ENCODE data around the gene ADNP. TPM values are rescaled to one million over a fixed set of nuclear protein-coding genes. Genes with fewer than 3 reads are reported as not detected.

The ADNP gene
- polyA plus RNA-seq, 1 of the 3 experiments (the other 2 are of a cell fraction), result 13.3 TPM

GRCh38 chr20:50876816-50877215 lies 54.4 kb downstream of the ADNP start (continued):
- TF ChIP-seq USF1 (IDR thresholded peaks at IDR 0.05; ENCODE audit: borderline replicate concordance, low read depth) (no peak), SIN3A (IDR thresholded peaks at IDR 0.05; ENCODE audit: borderline replicate concordance, low read depth, low read length) (no peak), FOXM1 (IDR thresholded peaks at IDR 0.05; ENCODE audit: low read depth) (no peak)
- TF ChIP-seq, protein P1, sequence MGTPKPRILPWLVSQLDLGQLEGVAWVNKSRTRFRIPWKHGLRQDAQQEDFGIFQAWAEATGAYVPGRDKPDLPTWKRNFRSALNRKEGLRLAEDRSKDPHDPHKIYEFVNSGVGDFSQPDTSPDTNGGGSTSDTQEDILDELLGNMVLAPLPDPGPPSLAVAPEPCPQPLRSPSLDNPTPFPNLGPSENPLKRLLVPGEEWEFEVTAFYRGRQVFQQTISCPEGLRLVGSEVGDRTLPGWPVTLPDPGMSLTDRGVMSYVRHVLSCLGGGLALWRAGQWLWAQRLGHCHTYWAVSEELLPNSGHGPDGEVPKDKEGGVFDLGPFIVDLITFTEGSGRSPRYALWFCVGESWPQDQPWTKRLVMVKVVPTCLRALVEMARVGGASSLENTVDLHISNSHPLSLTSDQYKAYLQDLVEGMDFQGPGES (IDR thresholded peaks at IDR 0.05; ENCODE audit: low read depth, low read length), result no peak

GRCh38 chr20:50876063-50876685 lies 55.1 kb downstream of the ADNP start:
- no peaks in the 10 kb centered on the region for H3F3A ChIP-seq (replicated peaks; ENCODE audit: insufficient read depth)
- H3K9me3 ChIP-seq, result no peaks in the 10 kb centered on the region
- ChIA-PET CTCF (interaction anchor here (1.2 kb wide), 1 partner anchor 18 kb away, joined by 3 read pairs; no protein-coding TSS in a partner anchor), POLR2A (no interaction called here)
- no peaks in the 10 kb centered on the region for H4K20me1 ChIP-seq (ENCODE audit: insufficient read depth)
- no peaks in the 10 kb centered on the region for H3K36me3 ChIP-seq (replicated peaks in 1 of 2; ENCODE audit: control insufficient read depth in 1 of 2, insufficient read depth in 2 of 2, low read length in 1 of 2)
- no peaks in the 10 kb centered on the region for H3K9me2 ChIP-seq
- WGBS (ENCODE audit: low lambda C conversion rate), result 99% methylated on average over 19 of the region's 19 CpGs
- DNase-seq, result no peak
- H3K4me2 ChIP-seq, result no peak overlapping the region
- no peak overlapping the region for H3K27ac ChIP-seq (ENCODE audit: low read depth in 2 of 2, low read length in 1 of 2)
- H3K4me1 ChIP-seq (ENCODE audit: control insufficient read depth in 1 of 2, insufficient read depth in 2 of 2, low read depth in 1 of 2, low read length in 1 of 2), result no peaks in the 10 kb centered on the region; a peak in 1 of 4 replicates
- H2AFZ ChIP-seq (ENCODE audit: low read depth), result no peak overlapping the region
- no peak overlapping the region for H3K9ac ChIP-seq
- no peaks in the 10 kb centered on the region for H3K79me2 ChIP-seq (ENCODE audit: insufficient read depth)
- H3K4me3 ChIP-seq (ENCODE audit: low read depth in 2 of 2, low read length in 1 of 2), result no peak overlapping the region
- H3K27me3 ChIP-seq (ENCODE audit: insufficient read depth), result no peaks in the 10 kb centered on the region
- TF ChIP-seq POLR2AphosphoS5 (IDR thresholded peaks at IDR 0.05; ENCODE audit: low read depth, low read length), result no peak
- TF ChIP-seq MXI1 (IDR thresholded peaks at IDR 0.05; ENCODE audit: low read depth, low read length), result no peak
- no peak for TF ChIP-seq TEAD4 (IDR thresholded peaks at IDR 0.05; ENCODE audit: borderline replicate concordance, insufficient read depth)
- TF ChIP-seq, protein P1 (IDR thresholded peaks at IDR 0.05; ENCODE audit: low read depth, low read length), result no peak
- TF ChIP-seq YY1 (IDR thresholded peaks at IDR 0.05; ENCODE audit: low read depth), result no peak
- TF ChIP-seq, protein P2, sequence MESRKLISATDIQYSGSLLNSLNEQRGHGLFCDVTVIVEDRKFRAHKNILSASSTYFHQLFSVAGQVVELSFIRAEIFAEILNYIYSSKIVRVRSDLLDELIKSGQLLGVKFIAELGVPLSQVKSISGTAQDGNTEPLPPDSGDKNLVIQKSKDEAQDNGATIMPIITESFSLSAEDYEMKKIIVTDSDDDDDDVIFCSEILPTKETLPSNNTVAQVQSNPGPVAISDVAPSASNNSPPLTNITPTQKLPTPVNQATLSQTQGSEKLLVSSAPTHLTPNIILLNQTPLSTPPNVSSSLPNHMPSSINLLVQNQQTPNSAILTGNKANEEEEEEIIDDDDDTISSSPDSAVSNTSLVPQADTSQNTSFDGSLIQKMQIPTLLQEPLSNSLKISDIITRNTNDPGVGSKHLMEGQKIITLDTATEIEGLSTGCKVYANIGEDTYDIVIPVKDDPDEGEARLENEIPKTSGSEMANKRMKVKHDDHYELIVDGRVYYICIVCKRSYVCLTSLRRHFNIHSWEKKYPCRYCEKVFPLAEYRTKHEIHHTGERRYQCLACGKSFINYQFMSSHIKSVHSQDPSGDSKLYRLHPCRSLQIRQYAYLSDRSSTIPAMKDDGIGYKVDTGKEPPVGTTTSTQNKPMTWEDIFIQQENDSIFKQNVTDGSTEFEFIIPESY (IDR thresholded peaks at IDR 0.05; ENCODE audit: borderline replicate concordance, low read depth), result no peak
- no peak for TF ChIP-seq USF1 (IDR thresholded peaks at IDR 0.05; ENCODE audit: borderline replicate concordance, low read depth)
- TF ChIP-seq REST (IDR thresholded peaks at IDR 0.05; ENCODE audit: low read depth, low read length), result no peak
- TF ChIP-seq, protein P3, sequence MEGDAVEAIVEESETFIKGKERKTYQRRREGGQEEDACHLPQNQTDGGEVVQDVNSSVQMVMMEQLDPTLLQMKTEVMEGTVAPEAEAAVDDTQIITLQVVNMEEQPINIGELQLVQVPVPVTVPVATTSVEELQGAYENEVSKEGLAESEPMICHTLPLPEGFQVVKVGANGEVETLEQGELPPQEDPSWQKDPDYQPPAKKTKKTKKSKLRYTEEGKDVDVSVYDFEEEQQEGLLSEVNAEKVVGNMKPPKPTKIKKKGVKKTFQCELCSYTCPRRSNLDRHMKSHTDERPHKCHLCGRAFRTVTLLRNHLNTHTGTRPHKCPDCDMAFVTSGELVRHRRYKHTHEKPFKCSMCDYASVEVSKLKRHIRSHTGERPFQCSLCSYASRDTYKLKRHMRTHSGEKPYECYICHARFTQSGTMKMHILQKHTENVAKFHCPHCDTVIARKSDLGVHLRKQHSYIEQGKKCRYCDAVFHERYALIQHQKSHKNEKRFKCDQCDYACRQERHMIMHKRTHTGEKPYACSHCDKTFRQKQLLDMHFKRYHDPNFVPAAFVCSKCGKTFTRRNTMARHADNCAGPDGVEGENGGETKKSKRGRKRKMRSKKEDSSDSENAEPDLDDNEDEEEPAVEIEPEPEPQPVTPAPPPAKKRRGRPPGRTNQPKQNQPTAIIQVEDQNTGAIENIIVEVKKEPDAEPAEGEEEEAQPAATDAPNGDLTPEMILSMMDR (IDR thresholded peaks at IDR 0.05), result no peak
- TF ChIP-seq NFIC (IDR thresholded peaks at IDR 0.05; ENCODE audit: borderline replicate concordance), result no peak
- TF ChIP-seq CHD2 (IDR thresholded peaks at IDR 0.05; ENCODE audit: low read length, partially characterized antibody), result no peak
- TF ChIP-seq FOXJ3 (CRISPR knock-in tag; IDR thresholded peaks at IDR 0.05), result no peak
- TF ChIP-seq MEF2A (IDR thresholded peaks at IDR 0.05; ENCODE audit: borderline replicate concordance, low read depth), result no peak
- TF ChIP-seq, protein P4, sequence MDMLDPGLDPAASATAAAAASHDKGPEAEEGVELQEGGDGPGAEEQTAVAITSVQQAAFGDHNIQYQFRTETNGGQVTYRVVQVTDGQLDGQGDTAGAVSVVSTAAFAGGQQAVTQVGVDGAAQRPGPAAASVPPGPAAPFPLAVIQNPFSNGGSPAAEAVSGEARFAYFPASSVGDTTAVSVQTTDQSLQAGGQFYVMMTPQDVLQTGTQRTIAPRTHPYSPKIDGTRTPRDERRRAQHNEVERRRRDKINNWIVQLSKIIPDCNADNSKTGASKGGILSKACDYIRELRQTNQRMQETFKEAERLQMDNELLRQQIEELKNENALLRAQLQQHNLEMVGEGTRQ (IDR thresholded peaks at IDR 0.05; ENCODE audit: borderline replicate concordance, low read depth, low read length), result no peak
- TF ChIP-seq SIN3A (IDR thresholded peaks at IDR 0.05; ENCODE audit: borderline replicate concordance, low read depth, low read length), result no peak

Measured in SK-N-SH (cell line).